Hematopoietic multipotent progenitor cell treated with erythropoietin and hydrocortisone succinate and interleukin-3 and kit ligand, for 4 days (in vitro differentiated cells): ENCODE data around the gene ARHGEF38.
"Not testable (repeated sequence)": the region's sequence is repeated elsewhere in the genome, so short reads cannot be mapped to it uniquely, and the experiment has no call there.

Source experiments
- DNase-seq: peaks from one replicate; pipeline ENCODE4 v3.0.0-alpha.2; 2015

ARHGEF38 gene

DNA sequence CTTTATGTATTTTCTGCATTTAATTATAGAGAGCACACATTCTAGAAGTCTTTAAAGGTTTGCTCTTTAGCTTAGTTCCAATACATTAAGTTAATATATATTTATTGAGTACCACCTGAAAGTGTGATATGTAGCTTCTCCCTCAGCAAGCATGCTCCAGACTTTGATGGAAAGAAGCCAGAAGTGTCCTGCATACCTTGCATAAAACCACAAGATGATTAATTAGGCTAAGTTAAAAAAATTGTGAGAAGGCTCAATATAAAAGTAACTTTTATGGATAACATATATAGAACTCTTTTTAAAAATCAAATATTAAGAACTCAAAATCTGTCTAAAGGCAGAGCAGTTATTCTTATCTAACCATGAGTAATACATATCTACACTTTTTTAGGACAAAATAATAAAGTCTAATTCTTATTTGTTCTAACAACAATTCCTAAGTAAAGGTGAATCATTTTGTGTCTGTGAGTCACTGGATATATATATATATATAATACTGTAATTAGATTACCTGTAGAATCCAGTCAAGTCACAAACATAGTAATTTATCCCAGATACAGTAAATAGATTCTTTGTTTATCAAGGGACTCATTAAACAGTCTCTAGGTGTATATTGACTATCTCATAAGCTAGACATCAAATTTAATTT lies 104.8 kb downstream of the ARHGEF38 start:
- DNase-seq = no peak

DNA sequence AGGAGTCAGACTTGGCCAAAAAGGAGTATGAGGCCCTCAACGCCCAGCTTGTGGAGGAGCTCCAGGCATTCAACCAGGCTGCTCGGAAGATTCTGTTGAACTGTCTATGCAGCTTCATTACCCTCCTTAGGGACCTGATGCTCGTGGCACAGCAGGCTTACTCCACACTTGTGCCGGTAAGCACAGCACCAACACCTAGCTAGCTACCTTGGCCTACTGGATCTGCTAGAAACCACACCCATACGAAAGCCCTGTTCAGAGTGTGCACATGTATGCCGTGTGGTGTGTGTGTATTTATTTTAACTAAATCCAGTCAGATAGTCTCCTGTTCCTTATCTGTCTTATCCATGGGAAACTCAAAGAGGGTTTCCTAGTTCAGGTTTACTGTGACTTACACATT lies 106.8 kb downstream of the ARHGEF38 start:
- DNase-seq = no peak

DNA sequence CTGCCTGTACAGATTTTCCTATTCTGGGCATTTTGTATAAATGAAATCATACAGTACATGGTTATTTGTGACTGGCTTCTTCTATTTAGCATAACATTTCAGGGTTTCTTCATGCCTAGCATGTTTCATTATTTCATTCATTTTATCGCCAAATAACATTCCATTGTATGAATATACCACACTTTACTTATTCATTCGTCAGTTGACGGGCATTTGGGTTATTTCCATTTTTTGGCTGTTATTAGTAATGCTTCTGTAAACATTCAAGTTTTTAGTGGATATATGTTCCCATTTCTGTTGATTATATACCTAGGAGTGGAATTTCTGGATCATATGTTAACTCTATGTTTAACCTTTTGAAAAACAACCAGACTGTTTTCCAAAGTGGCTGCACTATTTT lies 108.6 kb downstream of the ARHGEF38 start:
- DNase-seq = no peak

DNA sequence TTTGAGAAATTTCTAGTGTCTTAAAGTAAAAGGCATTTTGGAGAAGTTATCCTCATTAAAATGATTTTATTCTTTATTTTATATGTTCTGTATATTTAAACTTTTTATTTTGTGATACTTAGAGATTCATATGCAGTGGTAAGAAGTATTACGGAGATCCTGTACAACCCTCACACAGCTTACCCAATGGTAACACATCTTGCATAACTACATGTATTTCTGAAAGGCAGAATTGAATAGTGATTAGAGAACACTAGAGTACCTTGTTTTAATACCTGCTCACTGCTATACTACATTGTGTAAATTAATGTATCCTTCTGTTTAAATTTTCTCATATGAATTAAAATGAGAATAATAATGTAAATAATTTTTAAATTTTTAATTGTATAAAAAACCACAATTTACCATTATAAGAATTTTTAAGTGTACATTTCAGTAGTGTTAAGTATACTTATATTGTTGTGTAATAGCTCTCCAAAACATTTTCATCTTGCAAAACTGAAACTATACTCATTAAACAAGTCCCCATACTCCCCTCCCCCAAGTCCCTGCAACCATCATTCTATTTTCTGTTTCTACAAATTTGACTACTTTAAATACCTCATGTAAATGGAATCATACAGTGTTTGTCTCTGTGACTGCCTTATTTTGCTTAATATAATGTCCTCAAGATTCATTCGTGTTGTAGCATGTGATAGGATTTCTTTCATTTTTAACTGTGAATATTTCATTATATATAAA lies 110.7 kb downstream of the ARHGEF38 start:
- no peak for DNase-seq

DNA sequence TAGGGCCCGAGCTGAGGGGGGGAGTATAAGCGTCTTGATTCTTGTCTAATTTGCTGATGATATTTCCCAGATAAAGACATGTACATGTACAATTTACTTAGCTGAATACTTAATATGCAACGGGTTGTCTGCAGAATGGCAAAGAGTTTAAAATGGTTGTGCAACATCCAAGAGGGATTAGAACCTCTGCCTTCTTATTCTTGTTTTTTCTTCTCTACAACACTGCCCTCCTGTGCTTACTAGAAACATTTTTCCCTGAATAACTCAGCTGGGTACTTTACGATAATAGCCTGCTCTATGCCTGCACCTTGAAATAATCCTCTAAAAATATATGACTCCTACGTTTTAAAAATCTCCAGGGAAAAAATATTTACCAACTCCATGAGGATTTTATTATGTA lies 114.3 kb downstream of the ARHGEF38 start:
- DNase-seq = peak; percentile 68

DNA sequence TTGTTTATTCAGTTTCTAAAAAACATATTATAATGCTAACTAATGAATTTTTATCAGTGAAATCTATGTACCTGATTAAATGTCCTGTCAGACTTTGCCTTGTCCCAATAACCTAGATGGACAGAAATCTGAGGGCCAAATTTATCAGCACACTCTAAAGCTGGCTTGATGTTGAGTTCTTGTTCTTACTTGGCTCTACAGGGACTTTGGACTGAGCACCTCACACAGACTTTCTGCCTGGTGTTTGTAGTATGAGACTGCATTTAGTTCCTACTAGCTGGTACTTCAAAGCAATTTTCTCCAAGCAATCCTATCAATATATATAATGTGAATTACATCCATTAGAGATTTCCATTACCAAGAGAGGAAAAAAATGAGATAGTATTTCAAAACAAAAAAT lies 118.3 kb downstream of the ARHGEF38 start:
- no peak for DNase-seq

DNA sequence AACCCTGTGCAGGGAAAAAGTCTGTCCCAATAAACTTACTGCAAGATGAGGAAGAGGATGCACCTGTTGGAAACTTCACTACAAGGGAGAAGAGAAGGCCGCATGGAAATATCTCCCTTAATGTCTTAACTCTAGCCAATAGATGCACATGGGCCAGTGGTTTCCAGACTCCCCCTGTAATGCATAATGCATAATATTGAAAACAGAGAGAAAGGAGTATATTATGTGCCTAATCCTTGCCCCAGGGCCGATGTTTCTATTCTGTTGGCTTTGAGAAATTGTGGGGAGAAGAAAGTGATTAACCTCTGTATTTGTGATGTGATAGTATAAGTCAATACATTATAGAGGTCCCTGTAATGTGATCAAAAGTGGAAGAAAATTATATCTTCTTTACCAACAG lies 118.9 kb downstream of the ARHGEF38 start:
- no peak for DNase-seq

DNA sequence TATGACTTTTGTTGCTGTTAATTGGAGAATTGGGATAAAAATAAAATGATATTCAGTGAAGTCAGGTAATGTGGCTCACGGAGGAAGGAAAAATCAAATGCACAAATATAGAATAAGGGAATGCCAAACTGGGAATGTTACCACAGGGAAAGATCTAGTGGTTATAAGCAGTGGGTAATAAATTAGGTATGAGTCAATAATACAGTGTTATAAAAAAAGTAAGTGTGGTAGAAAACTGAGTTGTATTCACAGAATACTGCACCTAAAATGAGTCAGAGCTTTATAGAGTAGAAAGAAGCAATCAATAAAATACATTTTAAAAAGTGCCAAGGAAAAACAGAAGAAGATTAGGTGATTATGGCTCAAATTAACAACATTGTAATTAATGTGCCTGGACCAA lies 121.6 kb downstream of the ARHGEF38 start:
- no peak for DNase-seq

DNA sequence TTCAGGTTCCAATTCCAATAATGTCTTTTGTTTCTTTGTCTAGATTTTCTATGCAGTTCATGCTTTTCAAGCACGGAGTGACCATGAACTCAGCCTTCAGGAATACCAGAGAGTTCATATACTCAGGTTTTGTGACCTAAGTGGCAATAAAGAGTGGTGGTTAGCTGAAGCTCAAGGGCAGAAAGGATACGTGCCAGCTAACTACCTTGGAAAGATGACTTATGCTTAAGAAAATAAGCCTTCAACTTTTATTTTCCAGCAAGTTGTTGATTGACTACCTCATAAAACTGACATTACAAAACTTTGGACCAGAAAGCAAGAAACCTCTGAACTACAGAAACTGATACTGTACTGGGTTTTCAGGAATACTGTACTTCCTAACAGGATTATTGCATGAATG lies 125.3 kb downstream of the ARHGEF38 start:
- DNase-seq = no peak

DNA sequence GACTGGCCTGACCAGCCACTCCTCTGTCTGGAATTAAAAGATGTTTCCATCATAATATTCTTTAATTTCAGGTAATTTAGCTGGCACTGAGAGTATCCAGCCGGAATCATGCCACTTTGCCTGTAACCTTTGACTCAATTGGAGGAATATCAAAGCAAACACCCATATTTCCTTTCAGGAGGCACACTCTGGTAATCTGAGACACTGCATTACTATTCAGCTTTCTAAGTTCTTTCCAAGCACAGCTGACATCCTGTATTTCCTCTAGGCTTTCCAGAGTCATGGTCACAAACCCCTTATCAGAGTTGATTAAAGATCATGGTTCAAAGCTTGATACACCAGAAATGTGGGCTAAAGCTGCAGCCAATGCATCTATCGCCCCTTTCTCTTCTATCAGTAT lies 126.8 kb downstream of the ARHGEF38 start:
- no peak for DNase-seq

DNA sequence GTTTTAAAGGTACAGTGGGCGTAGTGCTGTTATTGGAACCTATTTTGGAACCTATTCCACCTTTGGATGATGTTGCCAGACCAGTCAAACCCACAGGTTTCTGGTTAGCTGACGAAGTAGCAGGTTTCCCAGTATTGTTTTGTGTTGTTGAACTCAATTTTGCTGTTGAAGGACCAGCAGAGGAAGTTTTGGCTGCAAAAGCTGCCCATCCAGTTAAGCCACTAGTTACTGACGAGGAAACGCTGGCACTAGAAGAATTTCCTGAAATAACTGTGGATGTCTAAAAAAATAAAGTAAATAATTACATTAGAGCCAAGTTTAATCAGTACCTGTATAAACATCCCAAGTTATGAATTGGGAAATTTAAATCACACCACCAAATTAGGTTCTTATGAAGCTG lies 130.6 kb downstream of the ARHGEF38 start:
- DNase-seq = no peak

DNA sequence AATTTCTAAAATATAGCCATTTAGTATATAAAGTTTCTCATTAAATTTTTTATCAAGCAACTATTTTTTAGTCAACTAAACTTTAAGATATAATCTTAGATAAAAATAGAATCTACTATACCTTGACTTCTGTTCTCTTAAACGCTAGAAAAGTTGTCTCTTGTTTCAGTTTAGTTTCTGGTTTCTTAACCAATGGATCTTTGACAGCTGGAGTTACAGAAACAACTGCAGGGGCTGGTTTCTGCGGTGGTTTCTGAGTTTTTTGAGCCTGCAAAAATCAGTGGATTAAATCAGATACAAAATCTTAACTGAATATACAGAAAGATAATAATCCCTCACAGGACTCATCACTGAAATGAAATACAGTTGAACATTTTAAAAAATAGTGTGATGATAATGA lies 134.2 kb downstream of the ARHGEF38 start:
- no peak for DNase-seq

DNA sequence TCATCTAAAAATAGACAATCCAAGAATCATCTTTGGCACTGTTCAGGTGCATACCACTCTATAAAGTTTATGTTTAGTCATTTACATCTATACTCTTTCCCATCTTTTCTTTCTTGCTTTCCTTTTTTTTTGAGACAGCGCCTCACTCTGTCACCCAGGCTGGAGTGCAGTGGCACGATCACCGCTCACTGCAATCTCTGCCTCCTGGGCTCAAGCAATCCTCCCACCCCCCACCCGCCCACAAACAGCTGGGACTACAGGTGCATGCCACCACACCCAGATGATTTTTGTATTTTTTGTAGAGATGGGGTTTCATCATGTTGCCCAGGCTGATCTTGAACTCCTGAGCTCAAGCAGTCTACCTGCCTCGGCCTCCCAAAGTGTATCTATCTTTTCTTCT lies 142.4 kb downstream of the ARHGEF38 start:
- DNase-seq = not testable (repeated sequence)

DNA sequence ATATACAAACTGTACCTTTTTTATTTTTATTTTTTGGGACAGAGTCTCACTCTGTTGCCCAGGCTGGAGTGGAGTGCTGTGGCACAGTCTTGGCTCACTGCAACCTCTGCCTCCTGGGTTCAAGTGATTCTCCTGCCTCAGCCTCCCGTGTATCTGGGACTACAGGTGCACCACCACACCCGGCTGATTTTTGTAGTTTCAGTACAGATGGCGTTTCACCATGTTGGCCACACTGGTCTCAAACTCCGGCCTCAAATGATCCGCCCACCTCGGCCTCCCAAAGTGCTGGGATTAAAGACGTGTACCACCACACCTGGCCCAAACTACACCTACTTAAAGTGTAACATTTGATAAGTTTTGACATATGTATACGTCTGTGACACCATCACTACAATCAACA lies 143.4 kb downstream of the ARHGEF38 start:
- DNase-seq = not testable (repeated sequence)

DNA sequence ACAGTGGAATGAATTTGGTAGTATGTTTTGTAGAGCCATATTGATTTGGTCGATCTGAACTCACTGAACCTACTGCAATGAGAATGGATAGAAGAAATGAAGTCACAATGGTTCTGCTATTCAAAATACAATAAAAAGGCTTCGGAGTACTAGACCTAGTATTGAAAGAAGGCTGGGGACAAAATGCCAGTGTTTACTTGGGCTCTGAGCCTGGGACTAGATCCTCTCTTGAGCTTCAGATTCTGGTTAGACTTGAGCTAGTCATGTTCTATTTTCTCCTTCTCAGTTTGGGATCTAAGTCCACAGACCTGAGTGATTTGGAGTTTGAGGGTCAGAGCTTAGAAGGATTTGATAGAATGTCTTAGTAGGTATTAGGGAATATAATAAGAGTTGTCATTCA lies 146.2 kb downstream of the ARHGEF38 start:
- DNase-seq = no peak

DNA sequence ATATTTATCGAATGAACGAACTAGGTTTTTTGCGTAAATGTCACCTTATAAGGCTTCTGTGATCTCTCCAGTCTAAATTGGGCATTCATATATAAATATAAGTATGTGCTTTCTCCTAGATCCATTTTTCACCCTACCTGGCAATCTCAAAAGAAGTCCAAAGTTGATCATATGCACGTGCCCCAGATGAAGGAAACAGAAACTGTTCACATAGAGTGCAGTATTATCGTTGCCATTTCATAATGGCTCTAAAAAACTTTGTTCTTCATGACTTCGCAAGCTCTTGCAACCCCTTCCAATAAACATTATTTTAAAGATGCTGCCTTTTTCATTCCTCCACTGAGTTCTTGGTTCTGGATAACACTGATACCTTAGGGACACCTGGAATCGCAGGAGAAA lies 155.4 kb downstream of the ARHGEF38 start:
- DNase-seq = no peak

DNA sequence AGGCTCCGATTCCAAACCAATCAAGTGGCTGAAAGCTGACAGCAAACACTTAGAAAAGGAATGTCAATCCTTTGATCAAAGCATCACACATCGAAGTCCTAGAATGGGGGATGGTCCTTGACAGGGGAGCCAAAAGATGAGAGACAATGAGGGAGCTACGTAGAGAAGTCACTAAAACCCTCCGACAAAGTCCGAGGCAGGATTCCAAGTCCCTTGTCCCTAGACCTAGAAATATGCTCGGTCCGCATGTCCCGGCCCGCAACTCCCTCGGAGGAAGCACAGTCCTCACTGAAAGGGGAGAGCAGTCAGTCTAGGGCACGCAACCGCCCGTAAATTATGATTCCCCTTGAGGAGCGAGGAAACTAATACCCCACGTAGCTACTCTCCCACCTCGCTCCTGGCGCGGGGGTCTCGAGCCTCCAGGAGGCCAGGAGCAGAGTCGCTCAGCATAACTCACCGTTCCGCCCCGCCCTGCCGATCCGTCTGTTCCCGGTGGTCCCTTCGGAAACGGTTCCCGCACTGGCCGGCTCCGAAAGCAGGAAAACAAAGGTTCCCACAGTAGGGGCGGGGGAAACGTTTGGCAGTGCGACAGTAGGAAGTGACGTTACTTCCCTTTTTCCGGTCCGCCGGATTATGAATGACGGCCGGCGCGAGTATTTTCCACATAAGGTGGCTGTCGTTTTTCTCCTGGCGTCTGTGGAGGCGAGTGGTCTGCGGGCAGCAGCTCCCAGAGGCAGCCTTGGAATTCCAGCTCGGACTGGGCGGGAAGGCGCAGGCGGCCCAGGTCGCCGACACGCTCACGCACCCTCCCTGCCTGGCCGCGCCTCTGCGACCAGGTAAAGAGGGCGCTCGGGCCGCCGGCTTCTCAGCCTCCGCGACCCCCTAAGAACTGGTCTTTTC lies 156.0 kb downstream of the ARHGEF38 start, which contains the start of the genes GSTCD and INTS12:
Gene GSTCD (plus strand): TSS at position 604 of the 900 bp plus-strand sequence. CDS start 8,830 bp downstream, outside the sequence.
Gene INTS12 (minus strand): TSS at position 509 of the 900 bp plus-strand sequence. CDS start 8,684 bp downstream, outside the sequence.
- DNase-seq = peak; percentile 96

DNA sequence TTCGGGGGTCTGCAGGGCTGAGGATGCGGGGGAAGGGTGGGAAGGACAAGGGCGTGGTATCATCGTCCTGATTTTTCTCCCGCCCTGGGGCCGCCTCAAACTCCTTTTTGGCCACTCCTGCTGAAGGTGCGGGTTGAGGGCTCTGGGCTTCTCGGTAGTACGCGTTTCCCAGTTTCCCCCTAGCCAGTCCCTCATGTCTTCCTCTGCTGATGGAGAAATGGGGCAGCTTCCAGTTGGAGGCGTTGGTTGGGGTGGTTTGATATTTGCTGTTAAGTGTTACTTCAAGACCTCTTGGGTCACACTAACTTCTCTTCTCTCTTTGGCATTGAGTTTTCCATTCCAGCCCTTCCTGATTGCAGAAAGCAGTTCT lies 156.6 kb downstream of the ARHGEF38 start:
- DNase-seq = peak; percentile 55

DNA sequence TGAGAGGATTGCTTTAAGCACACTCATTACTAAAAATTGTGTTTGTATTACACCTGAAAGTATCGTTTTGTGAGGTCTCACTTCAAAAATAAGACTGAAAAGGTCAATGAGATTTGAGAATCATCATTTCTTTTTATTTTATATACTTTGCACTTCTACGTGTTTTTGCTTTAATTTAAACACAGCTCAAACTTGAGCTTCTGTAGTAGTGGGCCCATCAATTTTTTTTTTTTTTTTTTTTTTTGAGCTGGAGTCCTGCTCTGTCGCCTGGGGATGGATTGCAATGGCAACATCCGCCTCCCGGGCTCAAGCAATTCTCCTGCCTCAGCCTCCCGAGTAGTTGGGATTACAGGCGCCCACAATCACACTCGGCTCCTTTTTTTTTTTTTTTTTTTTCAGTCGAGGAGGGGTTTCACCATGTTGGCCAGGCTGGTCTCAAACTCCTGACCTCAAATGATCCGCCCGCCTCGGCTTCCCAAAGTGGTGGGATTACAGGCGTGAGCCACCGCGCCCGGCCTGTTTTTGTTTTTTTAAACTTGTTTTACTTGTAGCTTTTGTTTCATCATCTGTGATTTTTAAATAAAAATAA lies 157.7 kb downstream of the ARHGEF38 start:
- DNase-seq = no peak

DNA sequence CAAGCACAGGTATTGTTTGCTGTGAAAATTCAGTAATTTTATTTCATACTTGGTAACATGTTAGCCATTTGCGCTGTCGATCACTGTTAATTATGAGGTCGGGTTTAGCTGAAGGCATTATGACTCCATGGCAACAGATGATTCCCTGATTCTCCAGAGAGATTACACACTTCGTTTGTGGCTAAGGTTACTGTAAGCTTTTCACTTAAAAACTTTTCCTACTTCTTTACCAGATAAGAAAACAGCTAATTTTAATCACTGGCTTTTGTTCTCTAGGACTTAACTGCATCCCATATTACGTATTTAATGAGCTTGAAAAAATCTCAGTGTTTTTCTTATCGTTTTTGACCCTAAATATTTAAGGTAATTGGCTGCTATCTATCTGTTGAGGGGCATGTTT lies 158.3 kb downstream of the ARHGEF38 start:
- no peak for DNase-seq

DNA sequence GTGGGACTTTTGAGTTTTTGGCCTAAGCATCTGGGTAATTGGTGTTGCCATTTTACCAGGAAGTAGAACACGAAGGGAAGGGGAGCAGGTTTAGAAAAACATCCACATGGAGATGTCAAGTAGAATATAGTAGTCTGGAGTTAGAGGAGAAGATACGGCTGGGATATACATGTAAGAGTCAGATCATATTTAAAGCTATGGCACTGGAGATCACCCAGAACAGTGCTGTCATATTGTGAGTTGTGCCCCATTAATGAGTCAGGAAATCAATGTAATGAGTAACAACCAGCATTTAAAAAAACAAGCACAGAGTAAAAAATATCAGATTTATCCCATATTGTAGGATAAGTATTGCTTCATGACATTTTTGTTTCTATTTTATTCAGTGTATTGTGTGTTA lies 160.3 kb downstream of the ARHGEF38 start:
- DNase-seq = no peak

DNA sequence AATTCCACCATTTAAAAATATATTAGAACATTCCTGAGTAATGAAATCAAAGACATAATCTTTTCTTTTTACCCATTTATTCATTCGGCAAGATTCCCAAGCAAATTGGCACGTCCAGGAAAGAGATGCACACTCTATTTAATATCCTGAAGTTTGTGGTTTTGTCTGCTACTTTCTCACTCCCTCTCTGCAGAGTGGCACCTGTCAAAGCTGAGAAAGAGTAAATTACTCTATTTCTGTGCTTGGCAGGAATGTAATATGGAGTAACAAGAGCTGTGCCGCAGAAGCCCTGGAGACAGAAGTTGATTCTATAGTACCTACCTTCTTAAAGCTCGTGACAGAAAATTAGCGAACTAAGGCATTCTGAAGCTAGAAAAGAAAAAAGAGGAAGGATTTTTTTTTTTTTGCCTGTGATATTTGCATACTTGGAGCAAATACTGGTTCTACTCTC lies 161.7 kb downstream of the ARHGEF38 start:
- DNase-seq = peak; percentile 83

DNA sequence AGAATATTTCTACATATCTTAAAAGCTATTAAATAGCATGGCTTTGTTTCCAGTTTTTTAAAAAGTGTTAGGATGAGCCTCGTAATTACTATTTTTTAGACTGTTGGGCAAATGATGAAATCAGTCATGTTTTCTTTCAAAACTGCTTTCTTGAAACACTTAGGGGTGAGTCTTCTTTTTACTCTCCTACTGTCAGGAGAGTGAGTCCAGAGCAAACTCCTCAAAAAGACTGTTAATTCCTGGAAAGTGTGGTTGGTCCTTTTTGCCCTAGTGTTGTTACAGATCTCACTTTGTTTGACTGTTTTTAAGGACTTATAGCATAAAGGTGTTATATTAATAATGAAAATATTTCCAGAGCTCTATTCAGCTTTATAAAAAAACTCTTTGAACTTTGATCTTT lies 162.5 kb downstream of the ARHGEF38 start:
- DNase-seq = no peak
